SHP77 (cell line): Measurements from ENCODE around the gene ACTL7B.
"Not testable (repeated sequence)": the region's sequence is repeated elsewhere in the genome, so short reads cannot be mapped to it uniquely, and the experiment has no call there.

ENCODE experiments used
- DNase-seq, 2 experiments: peaks; one replicate each; lab custom pipeline; 2025; lab: John Stamatoyannopoulos, UW

The ACTL7B gene

DNA sequence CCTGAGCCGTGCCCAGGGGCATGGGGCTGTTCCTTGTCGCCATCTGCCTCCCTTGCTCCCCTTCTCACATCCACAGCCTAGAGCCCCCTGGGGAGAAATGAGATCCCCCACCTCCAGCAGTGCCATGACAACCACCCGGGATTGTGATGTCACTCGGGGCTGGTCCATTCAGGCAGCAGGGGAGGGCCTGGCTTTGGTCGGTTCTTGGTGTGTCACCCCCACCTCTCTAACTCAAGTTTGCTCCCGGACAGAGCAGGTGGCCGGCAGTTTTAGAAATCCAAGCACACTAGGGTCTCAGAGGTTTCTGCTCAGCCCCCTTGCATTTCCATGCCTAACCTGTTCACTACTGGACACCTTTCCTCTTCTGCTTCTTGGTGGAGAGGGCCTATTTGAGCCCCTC, at the start of gene ACTL7B:
TSS of gene ACTL7B (minus strand) at position 99 of the 400 bp plus-strand sequence. CDS start at position 43, 56 bp downstream.
- no peak for DNase-seq

DNA sequence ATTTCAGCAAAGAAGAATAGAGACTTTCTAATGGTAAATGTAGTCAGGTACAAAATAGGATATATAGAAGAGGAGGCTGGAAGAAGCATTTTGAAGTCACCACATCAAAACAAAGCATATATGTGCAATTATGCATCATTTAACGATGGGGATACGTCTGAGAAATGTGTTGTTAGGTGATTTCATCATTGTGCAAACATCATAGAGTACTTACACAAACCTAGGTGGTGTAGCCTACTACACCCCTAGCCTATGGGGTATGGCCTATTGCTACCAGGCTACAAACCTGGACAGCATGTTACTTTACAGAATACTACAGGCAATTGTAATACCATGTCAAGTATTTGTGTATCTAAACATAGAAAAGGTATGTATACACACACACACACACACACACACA, 49.7 kb upstream of the ACTL7B start:
- DNase-seq = no peak

GRCh38 chr9:108904161-108904560, 48.4 kb upstream of the ACTL7B start:
- DNase-seq = no peak

DNA sequence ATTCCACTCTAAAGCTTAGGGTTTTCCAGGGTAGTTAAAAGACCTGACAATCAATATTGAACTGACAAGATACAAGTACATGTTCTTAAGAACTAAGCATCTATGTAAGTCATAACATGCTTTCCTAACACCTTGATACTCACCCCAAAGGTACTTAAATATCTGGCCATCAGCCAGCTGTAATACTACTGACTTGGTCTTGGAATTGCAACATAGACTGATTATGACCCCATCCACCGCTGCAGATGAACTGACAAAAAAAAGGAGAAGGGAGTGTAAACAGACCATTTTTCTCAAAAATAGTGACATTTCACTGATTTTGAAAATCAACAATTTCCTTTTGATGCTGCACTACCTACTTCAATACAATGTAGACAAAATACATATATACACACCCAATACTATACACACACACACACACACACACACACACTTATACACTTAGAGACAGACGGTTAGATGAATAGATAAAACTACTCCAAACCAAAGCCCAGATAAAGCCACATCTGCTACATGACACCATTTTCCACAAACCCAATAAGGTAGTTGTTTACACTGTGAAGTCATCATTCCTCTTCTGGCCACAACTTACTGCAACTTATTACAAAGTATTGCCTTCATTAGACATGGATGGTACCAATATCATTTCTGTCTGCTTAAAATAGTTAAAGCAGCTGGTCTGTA, 47.8 kb upstream of the ACTL7B start:
- no peak for DNase-seq

DNA sequence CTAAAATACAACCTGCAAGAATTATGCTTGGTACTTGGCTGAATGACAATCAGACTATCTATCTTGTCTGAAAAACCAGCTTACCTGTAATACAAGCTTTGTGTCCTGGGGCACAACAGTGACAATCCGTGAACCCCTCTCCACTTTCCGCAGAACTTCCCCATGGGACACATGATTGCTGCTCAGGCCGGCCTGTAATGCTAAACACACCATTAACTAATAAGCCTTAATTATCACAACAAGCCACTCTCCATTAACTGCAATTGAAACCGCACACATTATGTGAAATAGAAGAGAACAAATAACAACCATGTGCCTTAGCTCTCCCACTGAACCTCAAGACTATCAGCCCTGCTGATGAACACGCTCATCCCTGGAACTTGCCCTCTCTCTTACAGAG, 44.4 kb upstream of the ACTL7B start:
- no peak for DNase-seq

DNA sequence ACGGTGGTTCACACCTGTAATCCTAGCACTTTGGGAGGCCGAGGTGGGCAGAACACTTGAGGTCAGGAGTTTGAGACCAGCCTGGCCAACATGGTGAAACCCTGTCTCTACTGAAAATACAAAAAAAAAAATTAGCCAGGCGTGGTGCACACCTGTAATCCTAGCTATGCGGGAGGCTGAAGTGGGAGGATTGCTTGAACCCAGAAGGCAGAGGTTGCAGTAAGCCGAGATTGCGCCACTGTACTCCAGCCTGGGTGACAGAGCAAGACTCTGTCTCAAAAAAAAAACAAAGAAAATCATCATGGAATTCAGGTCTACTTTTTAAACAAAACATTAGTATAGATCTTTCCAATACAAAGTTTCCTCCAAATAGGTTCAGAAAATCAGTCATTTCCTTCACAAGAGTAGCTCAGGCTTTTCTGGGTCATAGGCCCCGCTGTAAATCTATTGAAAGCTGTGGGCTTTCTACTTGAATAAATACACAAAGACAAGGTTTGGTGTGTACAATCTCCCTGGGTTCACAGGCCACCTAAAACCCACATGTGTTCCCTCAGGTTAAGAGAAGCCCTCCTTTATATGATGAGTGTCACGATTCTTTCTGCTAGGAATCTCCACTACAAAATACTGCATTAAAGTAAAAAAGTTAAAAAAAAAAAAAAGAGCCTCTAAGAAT, 43.4 kb upstream of the ACTL7B start:
- DNase-seq = not testable (repeated sequence)

DNA sequence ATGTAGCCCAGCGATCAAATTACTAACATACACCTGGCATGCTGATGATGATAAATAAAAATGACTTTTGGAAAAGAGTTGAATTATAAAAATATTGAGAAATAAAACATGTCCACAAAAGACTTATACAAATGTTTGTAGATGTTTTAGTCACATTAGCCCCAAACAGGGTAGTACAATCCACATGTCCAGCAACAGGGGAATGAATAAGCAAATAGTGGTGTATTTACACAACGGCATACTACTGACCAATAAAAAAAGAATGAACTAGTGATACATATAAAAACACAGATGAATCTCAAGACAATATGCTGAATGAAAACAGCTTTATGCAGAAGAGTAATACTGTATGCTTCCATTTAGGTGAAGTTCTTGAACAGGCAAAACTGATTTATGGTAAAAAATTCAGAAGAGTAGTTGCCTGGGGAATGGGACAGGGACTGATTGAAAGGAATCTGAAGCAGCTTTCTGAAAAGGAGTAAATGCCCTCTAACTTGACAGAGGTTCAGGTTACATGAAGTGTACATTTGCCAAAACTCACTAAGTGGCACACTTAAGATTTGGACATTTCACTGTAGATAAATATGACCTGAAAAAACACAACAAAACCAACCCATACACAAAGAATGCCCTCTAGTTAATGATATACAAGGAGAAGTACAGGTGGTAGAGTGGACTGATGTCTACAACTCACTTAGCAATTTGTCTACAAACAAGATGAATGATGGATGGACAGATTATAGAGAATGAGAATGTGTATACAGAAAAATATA, 41.7 kb upstream of the ACTL7B start:
- no peak for DNase-seq

- no peak for DNase-seq
These were observed 38.6 kb upstream of the ACTL7B start for GRCh38 chr9:108894225-108894997.

DNA sequence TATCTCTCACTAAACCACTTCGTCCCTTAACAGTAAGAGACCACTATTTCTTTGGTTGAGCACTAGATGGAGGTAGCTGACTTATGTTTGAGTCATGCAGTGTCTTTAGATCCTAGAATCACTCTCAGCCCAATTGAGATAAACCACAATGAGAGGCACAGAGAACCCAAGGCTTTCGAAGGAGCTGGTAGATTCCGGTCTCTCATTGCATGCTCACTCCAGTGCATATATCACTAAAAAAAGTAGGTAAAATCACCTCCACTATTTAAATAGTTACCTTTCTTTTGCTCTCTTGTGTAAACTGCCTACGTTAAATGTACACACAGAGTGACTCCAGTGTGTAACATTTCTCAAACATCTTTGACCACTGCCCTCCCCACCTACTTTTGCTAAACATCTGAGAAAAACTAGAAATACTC, 33.9 kb upstream of the ACTL7B start:
- no peak for DNase-seq

- not testable (repeated sequence) for DNase-seq
These were observed 30.9 kb upstream of the ACTL7B start for GRCh38 chr9:108886594-108887271.

- DNase-seq = peak; percentile 74 to 78
These were observed 30.0 kb upstream of the ACTL7B start for GRCh38 chr9:108885643-108886348.

- no peak for DNase-seq
These were observed 28.9 kb upstream of the ACTL7B start for GRCh38 chr9:108884701-108885100.

DNA sequence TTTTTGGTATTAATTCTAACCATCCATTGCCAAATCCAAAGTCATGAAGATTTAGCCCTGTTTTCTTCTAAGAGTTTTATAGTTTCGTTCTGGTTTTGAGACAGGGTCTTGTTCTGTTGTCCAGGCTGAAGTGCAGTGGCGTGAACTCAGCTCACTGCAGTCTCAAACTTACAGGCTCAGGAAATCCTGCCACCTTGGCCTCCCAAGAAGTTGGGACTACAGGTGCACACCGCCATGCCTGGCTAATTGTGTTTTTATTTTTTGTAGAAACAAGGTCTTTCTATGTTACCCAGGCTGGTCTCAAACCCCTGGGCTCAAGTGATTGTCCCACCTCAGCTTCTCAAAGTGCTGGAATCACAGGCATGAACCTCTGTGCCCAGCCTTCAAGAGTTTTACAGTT, 27.3 kb upstream of the ACTL7B start:
- no peak for DNase-seq

DNA sequence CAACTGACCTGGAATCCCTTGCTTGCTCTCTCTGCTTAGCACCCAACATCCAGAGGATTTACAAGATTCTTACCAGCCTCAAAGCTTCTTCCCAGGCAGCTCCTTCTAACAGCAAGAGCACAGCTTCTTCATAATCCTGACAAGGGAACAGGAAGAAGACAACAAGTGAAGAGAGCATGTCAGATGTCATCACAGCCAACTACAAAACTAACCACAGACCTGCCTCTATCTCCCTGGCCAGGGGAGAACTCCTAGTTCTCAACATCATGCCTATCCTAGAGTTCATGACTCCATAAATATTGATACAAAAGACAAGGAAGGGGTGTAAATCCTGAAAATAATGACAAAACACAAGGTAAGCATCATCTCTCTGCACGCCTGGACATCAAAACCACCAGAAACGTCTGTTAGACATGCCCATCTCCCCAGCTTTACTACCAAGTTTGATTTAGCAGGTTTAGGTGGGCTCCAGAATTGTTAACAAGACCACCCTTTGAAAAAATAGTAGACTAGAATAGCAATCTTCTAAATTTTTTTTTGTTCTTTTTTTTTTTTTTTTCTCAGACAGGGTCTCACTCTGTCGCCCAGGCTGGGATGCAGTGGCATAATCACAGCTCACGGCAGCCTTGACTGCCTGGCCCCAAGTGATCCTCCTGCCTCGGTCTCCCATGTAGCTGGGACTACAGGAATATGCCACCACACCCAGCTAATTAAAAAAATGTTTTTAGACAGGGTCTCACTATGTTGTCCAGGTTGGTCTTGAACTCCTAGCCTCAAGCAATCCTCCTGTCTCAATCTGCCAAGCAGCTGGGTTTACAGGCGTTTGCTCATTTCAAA, 26.5 kb upstream of the ACTL7B start:
- no peak for DNase-seq

- no peak for DNase-seq
These were observed 25.0 kb upstream of the ACTL7B start for GRCh38 chr9:108880738-108881316.

DNA sequence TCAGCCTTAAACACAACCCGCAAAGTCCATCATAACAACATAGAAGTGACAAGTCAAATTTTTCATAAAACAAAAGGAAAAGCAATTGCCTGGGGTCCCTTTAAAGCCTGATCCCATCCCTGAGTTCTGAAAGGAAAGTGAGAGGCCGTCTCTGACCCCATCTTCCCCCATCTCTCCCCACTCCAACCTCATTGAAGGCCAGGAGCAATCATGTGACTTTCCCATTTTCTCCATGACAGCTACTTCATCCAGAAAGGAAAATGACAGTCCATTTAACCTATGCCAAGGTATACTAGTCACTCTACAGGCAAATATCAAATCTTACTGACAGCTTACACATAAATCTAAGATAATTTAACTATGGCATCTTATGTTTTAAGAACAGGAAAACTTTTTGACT, 21.7 kb upstream of the ACTL7B start:
- no peak for DNase-seq

GRCh38 chr9:108876425-108876824, 20.6 kb upstream of the ACTL7B start:
- DNase-seq = no peak

GRCh38 chr9:108874058-108874788, 18.4 kb upstream of the ACTL7B start:
- no peak for DNase-seq
